ENCODE measurements around the gene B3GNT8.

GRCh38 chr19:41433171-41433570 lies 6.0 kb upstream of the B3GNT8 start:
- TF ChIP-seq CTCF (IDR thresholded peaks at IDR 0.05) (no peak), EZH2 (IDR thresholded peaks at IDR 0.05; ENCODE audit: borderline replicate concordance, insufficient read depth, low read depth, low read length, poor library complexity, severe bottlenecking) (no peak)
